ENCODE data around the gene FXYD7. TPM values are rescaled to one million over a fixed set of nuclear protein-coding genes. Genes with fewer than 3 reads are reported as not detected.
A peak's percentile ranks its signal among the peaks of the same experiment; 100 is the strongest.

FXYD7 gene
- total RNA-seq, 1 donor from 2014 or later, result 0.48 TPM

DNA sequence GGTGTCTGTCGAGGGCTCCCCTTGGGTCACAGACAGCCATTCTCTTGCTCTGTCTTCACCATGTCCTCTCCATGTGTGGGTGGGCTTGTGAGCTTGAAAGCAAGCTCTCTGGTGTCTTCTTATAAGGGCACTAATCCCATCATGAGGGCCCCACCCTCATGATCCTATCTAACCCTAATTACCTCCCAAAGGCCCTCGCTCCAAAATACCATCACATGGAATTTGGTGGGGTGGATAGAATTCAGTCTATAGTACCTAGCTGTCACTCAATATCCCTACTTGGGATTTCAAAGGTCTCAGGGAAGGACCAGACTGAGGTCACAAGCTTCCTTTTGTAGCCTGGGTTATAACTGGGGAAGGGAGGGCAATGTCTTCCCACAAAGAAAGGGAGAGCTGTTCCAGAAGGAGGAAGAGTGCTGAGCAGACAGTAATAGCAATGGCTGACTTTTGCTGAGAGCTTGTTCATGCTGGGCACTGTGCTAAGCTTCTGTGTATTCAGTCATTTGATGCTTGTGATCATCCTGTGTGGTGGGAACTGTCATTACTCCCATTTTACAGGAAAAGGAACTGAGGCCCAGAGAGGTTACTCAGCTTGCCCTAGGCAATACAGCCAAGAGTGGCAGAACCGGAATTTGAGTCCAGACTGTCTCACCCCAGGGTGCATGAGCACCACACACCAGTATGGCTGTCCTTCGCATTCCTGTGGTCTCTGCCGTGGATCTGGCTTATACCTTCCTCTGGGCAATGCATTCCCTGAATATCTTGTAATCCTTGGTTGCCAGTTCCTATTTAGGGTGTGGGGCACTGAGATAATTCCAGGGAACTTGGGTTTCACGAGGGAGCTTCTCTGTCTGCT, 19.6 kb downstream of the FXYD7 start:
- no peak for DNase-seq (ENCODE audit: low spot score)

DNA sequence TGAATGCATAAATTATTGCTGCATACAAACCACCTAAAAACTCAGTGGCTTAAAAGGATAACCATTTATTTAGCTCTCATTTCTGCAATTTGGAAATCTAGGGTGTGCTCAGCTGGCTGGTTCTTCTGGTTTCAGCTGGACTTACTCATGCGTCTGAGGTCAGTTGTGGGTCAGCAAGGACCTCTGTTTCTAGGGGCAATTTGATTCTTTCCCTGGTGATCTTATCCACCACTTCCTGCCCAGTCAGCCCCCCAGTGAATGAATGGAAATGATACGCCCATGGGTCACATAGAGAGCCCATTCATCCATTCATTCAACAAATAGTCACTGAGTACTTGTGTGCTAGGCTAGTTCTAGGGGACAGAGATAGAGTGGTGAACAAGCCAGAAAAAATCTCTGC, 21.4 kb downstream of the FXYD7 start:
- no peak for DNase-seq (ENCODE audit: low spot score)

- peak; percentile 12 for DNase-seq (ENCODE audit: low spot score)
Measured at GRCh38 chr19:35165200-35166058, 22.4 kb downstream of the FXYD7 start.

- DNase-seq (ENCODE audit: low spot score), result peak; percentile 37
Measured at GRCh38 chr19:35166100-35167063, 23.3 kb downstream of the FXYD7 start.

- DNase-seq (ENCODE audit: low spot score), result peak; percentile 43
Measured at GRCh38 chr19:35167251-35168119, 24.4 kb downstream of the FXYD7 start.

- DNase-seq (ENCODE audit: low spot score), result peak; percentile 24
Measured at GRCh38 chr19:35168196-35168595, 25.1 kb downstream of the FXYD7 start.

DNA sequence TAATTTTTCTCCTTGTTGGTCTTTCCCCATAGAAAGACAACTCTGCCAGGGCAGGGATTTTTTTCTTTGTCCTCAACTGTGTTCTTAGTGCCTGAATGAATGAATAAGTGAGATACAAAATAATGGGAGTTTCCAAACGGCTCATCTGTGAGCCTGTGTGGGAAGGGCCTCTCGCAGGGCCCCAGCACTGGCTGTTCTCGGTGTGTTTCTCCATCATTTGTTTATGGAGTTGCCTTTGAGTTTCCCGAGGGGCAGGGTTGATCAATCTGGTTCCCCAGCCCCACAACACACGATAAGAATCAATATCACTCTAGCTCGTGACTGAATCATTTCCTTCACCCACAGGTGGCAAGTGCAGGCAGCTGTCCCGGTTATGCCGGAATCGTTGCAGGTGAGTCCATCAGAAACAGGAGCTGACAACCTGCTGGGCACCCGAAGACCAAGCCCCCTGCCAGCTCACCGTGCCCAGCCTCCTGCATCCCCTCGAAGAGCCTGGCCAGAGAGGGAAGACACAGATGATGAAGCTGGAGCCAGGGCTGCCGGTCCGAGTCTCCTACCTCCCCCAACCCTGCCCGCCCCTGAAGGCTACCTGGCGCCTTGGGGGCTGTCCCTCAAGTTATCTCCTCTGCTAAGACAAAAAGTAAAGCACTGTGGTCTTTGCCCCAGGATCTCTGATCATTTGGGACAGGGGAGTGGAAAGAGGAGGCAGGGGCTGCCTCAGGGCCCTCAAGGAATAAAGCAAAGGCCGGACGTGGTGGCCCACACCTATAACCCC, 26.4 kb downstream of the FXYD7 start:
- peak; percentile 72 for DNase-seq (ENCODE audit: low spot score)

GRCh38 chr19:35170359-35171061, 27.5 kb downstream of the FXYD7 start:
- DNase-seq (ENCODE audit: low spot score), result peak; percentile 45

DNA sequence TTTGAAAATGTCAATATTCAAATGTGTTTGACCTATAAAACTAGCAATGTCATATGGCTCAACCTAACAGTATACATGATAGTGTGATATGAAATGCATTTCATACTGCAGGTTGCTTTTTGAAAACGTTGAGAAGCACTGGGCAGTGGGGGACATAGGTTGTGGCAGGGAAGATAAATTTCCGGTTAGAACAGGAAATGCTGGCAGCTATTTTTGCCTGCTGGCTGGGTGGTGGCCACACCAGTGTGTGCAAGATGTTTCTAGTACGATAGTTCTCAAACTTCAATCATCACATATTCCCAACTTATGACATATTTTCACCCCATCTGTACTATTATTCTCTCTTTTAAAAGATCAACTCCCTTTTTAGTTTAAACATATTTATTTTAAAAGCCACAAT, 28.7 kb downstream of the FXYD7 start:
- DNase-seq (ENCODE audit: low spot score), result peak; percentile 16

- DNase-seq (ENCODE audit: low spot score), result no peak
Measured at GRCh38 chr19:35174226-35174625, 31.2 kb downstream of the FXYD7 start.

DNA sequence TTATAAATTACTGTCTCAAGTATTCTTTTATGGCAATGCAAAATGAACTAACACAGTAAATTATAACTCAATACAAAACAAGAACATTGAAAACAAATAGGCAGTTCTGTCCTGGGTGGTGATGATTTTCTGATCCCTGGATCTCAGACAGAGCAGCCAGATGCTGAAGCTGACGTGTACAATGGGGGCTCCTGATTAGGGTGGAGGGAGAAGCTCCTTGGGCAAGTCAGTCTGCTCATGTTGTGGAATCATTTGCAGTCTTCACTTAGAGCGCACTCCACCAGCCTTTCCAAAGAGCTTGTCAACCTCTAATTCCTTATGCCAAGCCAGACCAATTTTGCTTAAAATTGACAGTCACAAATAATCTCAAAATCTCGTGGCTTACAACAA, 33.1 kb downstream of the FXYD7 start:
- no peak for DNase-seq (ENCODE audit: low spot score)

GRCh38 chr19:35177377-35178274, 34.6 kb downstream of the FXYD7 start:
- no peak for DNase-seq (ENCODE audit: low spot score)

DNA sequence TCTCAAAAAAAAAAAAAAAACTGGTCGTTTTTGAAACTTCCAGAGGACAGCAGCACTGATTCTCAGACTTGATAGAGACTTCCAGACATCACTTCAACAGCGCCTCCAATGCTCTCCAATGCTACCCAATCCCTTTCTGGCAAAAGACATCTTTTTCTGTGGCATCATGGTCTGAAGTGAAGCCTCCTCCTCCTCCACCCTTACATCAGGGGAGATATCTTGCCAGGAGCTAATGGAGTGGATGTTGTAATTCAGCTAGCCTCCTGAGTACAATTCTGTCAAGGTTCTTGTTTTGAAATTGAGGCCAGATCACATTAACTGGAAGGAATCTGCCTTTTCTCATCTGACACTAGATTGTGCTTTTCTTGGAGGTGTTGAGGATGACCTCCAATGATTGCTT, 35.6 kb downstream of the FXYD7 start:
- DNase-seq (ENCODE audit: low spot score), result no peak

- DNase-seq (ENCODE audit: low spot score), result no peak
Measured at GRCh38 chr19:35179830-35180229, 36.8 kb downstream of the FXYD7 start.

DNA sequence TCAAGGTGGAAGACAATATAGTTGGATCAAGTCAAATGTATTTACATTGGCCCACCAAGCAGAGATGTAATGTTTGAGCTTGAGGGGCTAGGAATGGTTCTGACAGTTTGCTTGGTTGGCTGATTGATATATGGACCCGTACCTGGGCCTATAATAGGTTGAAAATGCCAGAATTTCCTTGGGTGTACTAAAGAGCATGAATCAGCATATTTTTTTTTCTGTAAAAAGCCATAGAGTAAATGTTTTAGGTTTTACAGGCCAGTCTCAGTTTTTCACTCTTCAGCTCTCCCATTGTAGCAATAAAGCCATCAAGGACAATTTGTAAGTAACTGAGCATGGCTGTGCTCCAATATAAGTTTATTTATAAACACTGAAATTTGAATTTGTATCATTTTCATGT, 38.3 kb downstream of the FXYD7 start:
- DNase-seq (ENCODE audit: low spot score), result no peak

DNA sequence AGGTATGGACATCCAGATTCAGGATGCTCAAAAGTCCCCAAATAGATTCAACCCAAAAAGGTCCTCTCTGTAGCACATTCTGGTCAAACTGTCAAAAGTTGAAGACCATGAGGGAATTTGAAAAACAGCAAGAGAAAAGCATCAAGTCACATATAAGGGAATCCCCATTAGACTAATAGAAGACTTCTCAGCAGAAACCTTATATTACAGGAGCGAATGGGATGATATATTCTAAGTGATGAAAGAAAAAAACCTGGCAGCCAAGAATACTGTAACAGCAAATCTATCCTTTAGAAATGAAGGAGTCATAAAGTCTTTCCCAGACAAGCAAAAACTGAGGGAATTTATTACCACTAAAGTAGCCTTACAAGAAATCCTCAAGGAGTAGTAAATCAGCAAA, 41.2 kb downstream of the FXYD7 start:
- DNase-seq (ENCODE audit: low spot score), result no peak

GRCh38 chr19:35184884-35185283, 41.8 kb downstream of the FXYD7 start:
- DNase-seq (ENCODE audit: low spot score), result no peak

All from mesenteric fat pad (tissue), 1 donor.